GM19467 (cell line): Measurements from ENCODE around the gene RTN4.
"Not testable (repeated sequence)": the region's sequence is repeated elsewhere in the genome, so short reads cannot be mapped to it uniquely, and the experiment has no call there.

Experiments used
- ATAC-seq: cut with Tn5 transposase; IDR thresholded peaks from one replicate; pipeline ENCODE4 v1.9.1; 2021; ENCODE audit warnings: mild to moderate bottlenecking, moderate library complexity; ENCODE audit not compliant: unreplicated experiment

RTN4 gene, protein sequence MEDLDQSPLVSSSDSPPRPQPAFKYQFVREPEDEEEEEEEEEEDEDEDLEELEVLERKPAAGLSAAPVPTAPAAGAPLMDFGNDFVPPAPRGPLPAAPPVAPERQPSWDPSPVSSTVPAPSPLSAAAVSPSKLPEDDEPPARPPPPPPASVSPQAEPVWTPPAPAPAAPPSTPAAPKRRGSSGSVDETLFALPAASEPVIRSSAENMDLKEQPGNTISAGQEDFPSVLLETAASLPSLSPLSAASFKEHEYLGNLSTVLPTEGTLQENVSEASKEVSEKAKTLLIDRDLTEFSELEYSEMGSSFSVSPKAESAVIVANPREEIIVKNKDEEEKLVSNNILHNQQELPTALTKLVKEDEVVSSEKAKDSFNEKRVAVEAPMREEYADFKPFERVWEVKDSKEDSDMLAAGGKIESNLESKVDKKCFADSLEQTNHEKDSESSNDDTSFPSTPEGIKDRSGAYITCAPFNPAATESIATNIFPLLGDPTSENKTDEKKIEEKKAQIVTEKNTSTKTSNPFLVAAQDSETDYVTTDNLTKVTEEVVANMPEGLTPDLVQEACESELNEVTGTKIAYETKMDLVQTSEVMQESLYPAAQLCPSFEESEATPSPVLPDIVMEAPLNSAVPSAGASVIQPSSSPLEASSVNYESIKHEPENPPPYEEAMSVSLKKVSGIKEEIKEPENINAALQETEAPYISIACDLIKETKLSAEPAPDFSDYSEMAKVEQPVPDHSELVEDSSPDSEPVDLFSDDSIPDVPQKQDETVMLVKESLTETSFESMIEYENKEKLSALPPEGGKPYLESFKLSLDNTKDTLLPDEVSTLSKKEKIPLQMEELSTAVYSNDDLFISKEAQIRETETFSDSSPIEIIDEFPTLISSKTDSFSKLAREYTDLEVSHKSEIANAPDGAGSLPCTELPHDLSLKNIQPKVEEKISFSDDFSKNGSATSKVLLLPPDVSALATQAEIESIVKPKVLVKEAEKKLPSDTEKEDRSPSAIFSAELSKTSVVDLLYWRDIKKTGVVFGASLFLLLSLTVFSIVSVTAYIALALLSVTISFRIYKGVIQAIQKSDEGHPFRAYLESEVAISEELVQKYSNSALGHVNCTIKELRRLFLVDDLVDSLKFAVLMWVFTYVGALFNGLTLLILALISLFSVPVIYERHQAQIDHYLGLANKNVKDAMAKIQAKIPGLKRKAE

GRCh38 chr2:55050100-55050994, at the start of gene RTN4:
RTN4 (minus strand) TSS chr2:55050451; CDS start chr2:55050300, 151 bp downstream.
- ATAC-seq = peak; percentile 85

GRCh38 chr2:55099493-55099877, 49.2 kb upstream of the RTN4 start:
- ATAC-seq = no peak

GRCh38 chr2:55097461-55098410, 47.5 kb upstream of the RTN4 start:
- no peak for ATAC-seq

DNA sequence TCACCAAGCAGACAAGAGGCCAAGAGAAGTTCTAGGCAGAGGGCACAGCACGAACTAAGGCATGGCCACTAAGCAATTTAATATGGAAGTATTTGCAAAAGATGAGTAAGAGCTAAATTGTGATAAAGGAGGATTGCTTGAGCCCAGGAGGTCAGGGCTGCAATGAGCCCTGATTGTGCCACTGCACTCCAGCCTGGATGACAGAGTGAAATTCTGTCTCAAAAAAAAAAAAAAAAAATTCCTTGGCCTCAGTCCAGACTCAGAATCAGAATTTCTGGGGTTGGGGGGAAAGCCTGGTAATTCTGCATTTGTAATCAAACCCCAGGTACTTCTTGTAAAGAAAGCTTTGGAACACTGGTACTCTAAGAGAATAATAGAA, 46.8 kb upstream of the RTN4 start:
- no peak for ATAC-seq

DNA sequence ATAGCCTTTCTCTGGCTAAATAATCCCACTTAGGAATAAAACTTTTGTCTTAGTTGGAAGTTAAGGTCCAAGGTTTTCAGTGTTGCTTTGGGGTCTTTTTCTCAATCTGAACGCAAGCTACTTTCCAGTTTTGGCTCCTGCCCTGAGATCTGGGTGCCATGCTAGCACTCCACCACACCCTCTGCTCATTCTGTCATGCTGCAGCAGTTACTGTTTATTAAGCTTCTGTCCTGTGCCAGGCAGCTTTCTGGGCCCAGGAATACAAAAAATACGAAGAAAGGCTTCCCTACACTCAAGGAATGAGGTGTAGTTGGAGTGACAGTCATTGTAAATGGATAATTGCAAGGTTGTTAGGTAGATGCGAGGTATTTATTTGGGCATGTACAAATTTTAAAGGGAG, 46.3 kb upstream of the RTN4 start:
- ATAC-seq = no peak

GRCh38 chr2:55093381-55093780, 43.1 kb upstream of the RTN4 start:
- ATAC-seq = no peak

GRCh38 chr2:55092439-55092838, 42.2 kb upstream of the RTN4 start:
- ATAC-seq = no peak

DNA sequence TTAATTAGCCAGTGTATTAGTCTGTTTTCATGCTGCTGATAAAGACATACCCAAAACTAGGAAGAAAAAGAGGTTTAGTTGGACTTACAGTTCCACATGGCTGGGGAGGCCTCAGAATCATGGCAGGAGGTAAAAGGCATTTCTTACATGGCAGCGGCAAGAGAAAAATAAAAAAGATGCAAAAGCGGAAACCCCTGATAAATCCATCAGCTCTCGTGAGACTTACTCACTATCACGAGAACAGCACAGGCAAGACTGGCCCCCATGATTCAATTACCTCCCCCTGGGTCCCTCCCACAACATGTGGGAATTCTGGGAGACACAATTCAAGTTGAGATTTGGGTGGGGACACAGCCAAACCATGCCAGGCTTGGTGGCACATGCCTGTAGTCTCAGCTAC, 41.4 kb upstream of the RTN4 start:
- not testable (repeated sequence) for ATAC-seq

DNA sequence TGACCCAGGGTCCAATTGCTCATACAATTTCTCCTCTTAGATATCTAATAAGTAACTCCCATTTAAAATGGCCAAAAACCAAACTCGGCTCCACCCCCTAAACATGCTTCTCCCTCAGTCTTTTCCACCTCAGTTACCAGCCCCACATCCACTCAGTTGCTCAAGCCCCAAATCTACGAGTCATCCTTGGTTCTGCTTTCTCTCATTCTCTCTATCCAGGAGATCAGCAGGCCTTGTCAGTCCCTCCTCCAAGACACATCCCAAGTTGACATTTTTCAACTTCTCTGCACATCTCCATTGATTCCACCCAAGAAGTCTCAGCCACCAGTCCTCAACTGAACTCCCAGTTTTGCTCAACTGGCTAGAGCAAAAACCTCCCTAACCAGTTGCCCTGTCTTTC, 40.5 kb upstream of the RTN4 start:
- ATAC-seq = no peak

DNA sequence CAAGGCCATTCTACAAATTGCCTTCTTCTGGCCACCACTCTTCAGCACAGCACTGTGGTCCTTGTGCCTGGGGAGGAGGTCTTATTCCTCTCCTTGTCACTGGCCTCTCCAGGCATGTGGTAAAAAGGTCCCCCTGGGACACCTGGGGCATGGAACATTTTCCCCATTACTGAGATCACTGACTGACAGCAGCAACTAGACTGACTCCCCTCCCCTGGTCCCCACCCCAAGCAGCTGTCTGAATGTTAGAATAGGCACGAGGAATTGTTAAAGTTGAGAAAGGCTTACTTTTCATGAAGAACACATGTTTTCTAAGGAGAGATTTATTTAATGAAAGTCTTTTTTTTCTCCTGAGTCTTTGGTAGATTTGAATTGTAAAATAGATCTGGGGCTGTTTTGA, 39.5 kb upstream of the RTN4 start:
- no peak for ATAC-seq

- no peak for ATAC-seq
These were observed 38.1 kb upstream of the RTN4 start for GRCh38 chr2:55088400-55088799.

GRCh38 chr2:55087936-55088335, 37.7 kb upstream of the RTN4 start:
- ATAC-seq = no peak

DNA sequence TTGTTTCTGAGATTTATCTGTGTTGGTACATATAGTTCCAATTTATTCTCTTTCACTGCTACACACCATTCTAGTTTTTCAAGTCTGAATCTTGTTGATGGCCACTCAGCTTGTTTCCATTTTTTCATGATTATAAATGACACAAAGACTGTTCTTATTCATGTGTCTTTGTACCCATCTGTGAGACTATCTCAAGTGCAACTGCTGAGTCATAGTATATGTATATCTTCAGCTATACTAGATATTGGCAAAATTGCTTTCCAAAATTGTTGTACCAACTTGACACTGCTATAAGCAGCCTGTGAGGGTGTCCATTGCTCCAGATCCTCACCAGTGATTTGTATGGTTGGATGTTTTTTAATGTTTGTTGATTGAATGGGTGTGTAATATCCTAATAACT, 37.2 kb upstream of the RTN4 start:
- ATAC-seq = no peak

GRCh38 chr2:55085113-55086040, 35.1 kb upstream of the RTN4 start:
- no peak for ATAC-seq

DNA sequence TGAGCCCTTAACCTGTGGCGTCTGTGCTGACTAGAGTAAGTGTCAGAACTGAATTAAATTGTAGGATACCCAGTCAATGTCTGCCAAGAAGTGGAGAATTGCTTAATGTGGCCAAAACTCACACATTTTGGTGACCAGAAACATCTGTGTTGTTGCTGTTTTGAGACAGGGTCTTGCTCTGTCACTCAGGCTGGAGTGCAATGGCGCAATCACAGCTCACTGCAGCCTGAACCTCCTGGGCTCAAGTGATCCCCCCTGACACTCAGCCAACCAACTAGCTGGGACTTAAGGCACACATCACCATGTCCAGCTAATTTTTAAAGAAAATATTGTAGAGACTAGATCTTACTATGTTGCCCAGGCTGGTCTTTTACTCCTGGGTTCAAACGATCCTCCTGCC, 34.4 kb upstream of the RTN4 start:
- no peak for ATAC-seq

DNA sequence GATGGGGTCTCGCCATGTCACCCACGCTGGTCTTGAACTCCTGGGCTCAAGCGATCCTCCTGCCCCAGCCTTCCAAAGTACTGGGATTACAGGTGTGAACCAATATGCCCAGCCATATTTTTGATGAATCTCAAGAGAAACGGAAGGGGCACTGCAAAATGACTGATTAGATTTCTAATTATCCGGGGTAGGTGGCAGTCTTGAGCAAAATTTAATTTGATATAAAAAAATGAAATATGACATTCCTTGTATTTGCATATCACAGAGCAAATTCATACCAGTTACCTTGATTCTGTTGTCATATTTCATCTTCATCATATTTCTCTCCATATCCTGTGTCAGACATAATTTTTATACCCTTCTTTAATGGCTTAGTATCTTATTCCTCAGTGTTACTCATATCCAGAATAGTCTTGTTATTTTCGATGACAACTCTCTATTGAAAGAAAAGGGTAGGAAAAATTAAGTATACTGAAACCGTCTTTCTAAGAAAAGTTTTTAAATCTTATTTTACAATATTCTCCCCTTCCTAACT, 30.0 kb upstream of the RTN4 start:
- no peak for ATAC-seq

DNA sequence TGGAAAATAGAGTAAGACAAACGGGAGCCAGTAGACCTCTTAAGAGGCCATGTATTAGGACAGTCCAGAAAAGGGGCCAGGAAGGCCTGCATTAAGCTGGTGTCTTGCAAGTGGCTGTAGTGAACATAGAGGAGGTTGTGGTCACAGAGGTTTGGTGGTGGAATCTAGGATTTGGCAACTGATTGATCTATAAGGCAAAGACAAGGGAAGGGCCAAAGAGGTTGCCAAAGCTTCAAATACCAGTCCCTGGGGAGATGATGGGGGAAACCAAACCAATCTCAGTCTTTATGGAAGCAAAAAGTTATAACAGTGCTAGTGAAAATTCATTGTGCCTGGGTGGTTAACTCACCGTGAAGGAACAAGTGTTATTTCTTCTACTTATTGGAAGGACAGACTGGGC, 28.7 kb upstream of the RTN4 start:
- no peak for ATAC-seq

DNA sequence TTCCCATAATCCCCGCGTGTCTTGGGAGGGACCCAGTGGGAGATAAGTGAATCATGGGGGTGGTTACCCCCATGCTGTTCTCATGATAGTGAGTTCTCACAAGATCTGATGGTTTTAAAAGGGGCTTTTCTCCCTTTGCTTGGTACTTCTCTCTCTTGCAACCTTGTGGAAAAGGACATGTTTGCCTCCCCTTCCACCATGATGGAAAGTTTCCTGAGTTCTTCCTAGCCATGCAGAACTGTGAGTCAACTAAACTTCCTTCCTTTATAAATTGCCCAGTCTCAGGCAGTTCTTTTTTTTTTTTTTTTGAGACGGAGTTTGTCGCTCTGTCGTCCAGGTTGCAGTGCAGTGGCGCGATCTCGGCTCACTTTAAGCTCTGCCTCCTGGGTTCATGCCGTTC, 26.5 kb upstream of the RTN4 start:
- no peak for ATAC-seq
